Measurements from ENCODE around the gene CD46. TPM values are rescaled to one million over a fixed set of nuclear protein-coding genes. Genes with fewer than 3 reads are reported as not detected.

CD46 gene
- total RNA-seq, 1 experiment from 2014 or later: 91.4 TPM

DNA sequence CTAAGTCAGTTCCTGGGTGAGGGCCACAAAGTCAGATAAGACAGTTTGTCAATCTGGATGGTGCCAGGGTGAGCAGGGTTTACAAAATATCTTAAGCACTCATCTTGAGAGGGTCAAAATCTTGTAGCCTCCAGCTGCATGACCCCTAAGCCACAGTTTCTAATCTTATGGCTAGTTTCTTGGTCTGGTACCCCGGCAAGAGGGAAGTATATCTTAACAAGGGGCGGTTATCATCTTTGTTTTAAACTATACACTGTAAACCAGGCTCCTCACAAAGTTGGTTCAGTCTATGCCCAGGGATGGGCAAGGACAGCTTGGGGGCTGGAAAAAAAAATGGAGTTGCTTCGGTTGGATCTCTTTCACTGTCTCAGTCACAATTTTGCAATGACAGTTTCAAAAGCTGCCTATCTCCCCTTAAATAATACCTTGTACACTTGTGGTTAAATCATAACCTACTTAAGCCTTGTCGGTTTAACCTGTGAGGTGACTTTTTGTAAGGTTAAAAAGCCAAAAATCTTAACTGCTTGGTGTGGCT lies 7.8 kb upstream of the CD46 start:
- ChIA-PET CTCF (no interaction called here), POLR2A (ENCODE audit: low non-redundant PET) (no interaction called here)
- TF ChIP-seq CTCF (conservative IDR thresholded peaks at IDR 0.05; ENCODE audit: low read depth, low read length): no peak
- no peak for TF ChIP-seq EZH2 (IDR thresholded peaks at IDR 0.05; ENCODE audit: borderline replicate concordance, low read depth, low read length, poor library complexity, severe bottlenecking)
- DNase-seq (ENCODE audit: low spot score): no peak
- peaks cover 7% of the 10 kb centered on the region for H3K4me1 ChIP-seq (ENCODE audit: insufficient read depth, low read length, poor library complexity, severe bottlenecking)
- H3K4me3 ChIP-seq (ENCODE audit: low read depth, low read length, poor library complexity, severe bottlenecking): no peak overlapping the region
- H3K27ac ChIP-seq (ENCODE audit: low read depth, low read length, poor library complexity, severe bottlenecking): no peak overlapping the region
- no TSS peak for BruUV-seq (replicated peaks)
- H3K9me3 ChIP-seq (ENCODE audit: low read depth, low read length, poor library complexity, severe bottlenecking): no peaks in the 10 kb centered on the region
- H3K36me3 ChIP-seq (ENCODE audit: insufficient read depth, low read length, poor library complexity, severe bottlenecking): no peaks in the 10 kb centered on the region
- intact Hi-C loops (cut with micrococcal nuclease; ENCODE audit: unreplicated experiment): no loop called here
- H3K27me3 ChIP-seq (replicated peaks; ENCODE audit: insufficient read depth, low read depth, low read length, poor library complexity): no peaks in the 10 kb centered on the region

GRCh38 chr1:207745285-207745684 lies 6.6 kb upstream of the CD46 start:
- intact Hi-C loops (cut with micrococcal nuclease; ENCODE audit: unreplicated experiment): no loop called here
- ChIA-PET POLR2A (ENCODE audit: low non-redundant PET) (no interaction called here), CTCF (no interaction called here)
- no peaks in the 10 kb centered on the region for H3K9me3 ChIP-seq (ENCODE audit: low read depth, low read length, poor library complexity, severe bottlenecking)
- TF ChIP-seq EZH2 (IDR thresholded peaks at IDR 0.05; ENCODE audit: borderline replicate concordance, low read depth, low read length, poor library complexity, severe bottlenecking) (no peak), CTCF (conservative IDR thresholded peaks at IDR 0.05; ENCODE audit: low read depth, low read length) (no peak)
- H3K27ac ChIP-seq (ENCODE audit: low read depth, low read length, poor library complexity, severe bottlenecking): no peak overlapping the region
- no peaks in the 10 kb centered on the region for H3K27me3 ChIP-seq (replicated peaks; ENCODE audit: insufficient read depth, low read depth, low read length, poor library complexity)
- no peak for DNase-seq (ENCODE audit: low spot score)
- peaks cover 20% of the 10 kb centered on the region for H3K4me1 ChIP-seq (ENCODE audit: insufficient read depth, low read length, poor library complexity, severe bottlenecking)
- H3K36me3 ChIP-seq (ENCODE audit: insufficient read depth, low read length, poor library complexity, severe bottlenecking): no peaks in the 10 kb centered on the region
- H3K4me3 ChIP-seq (ENCODE audit: low read depth, low read length, poor library complexity, severe bottlenecking): no peak overlapping the region
- BruUV-seq (replicated peaks): no TSS peak

DNA sequence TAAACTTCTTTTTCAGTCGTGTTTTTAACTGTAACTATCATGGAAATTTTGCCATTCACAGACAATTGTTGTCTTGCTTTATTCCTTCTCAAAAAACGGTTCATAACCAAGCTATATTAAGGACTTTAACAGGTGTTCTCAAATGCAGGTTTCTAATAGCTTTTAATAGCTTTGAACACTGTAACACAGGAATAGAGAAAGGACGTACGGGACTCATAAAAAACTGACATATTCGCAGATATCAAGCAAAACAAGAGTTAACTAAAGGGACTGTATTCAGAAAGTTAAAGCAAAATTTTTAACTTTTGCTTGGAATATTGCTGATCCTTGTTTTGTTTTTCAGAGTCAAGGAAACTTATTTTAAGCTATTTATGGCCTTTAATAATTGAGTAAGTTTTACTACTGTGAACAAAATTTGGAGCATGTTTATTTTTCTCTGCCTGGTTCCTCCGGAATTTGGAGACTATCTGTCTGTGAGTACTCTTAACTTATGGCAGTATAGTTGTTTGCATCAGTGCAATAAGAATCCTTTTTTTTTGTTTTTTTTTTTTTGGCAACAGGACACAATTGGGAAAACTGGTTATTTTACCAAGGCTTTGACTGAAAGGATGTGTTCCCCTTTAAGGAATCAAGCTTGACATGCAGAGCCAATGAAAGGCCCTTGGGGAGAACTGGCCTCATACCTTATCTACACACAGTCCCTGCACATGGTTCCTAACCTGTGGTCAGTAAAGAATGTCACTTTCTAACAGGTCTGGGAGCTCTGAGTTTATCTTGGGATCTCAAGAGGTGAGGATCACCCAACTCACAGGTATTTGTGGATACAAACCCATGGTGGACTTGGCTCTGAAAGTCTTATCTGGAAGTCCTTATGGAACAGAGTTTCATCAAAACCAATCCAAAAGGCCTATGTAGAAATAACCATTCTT lies 5.8 kb upstream of the CD46 start:
- H3K27me3 ChIP-seq (replicated peaks; ENCODE audit: insufficient read depth, low read depth, low read length, poor library complexity): no peaks in the 10 kb centered on the region
- ChIA-PET CTCF (no interaction called here), POLR2A (ENCODE audit: low non-redundant PET) (no interaction called here)
- no TSS peak for BruUV-seq (replicated peaks)
- H3K27ac ChIP-seq (ENCODE audit: low read depth, low read length, poor library complexity, severe bottlenecking): no peak overlapping the region
- DNase-seq (ENCODE audit: low spot score): no peak
- no peaks in the 10 kb centered on the region for H3K9me3 ChIP-seq (ENCODE audit: low read depth, low read length, poor library complexity, severe bottlenecking)
- intact Hi-C loops (cut with micrococcal nuclease; ENCODE audit: unreplicated experiment): no loop called here
- peaks cover 28% of the 10 kb centered on the region for H3K4me1 ChIP-seq (ENCODE audit: insufficient read depth, low read length, poor library complexity, severe bottlenecking)
- H3K36me3 ChIP-seq (ENCODE audit: insufficient read depth, low read length, poor library complexity, severe bottlenecking): no peaks in the 10 kb centered on the region
- H3K4me3 ChIP-seq (ENCODE audit: low read depth, low read length, poor library complexity, severe bottlenecking): no peak overlapping the region
- no peak for TF ChIP-seq EZH2 (IDR thresholded peaks at IDR 0.05; ENCODE audit: borderline replicate concordance, low read depth, low read length, poor library complexity, severe bottlenecking)
- no peak for TF ChIP-seq CTCF (conservative IDR thresholded peaks at IDR 0.05; ENCODE audit: low read depth, low read length)
